A673 (cell line): ENCODE data around the gene NVL. TPM values are rescaled to one million over a fixed set of nuclear protein-coding genes. Genes with fewer than 3 reads are reported as not detected.

ENCODE experiments used
- BruUV-seq: library from RNA; stranded (reverse); fragments of 400-500 nt; replicated peaks from 2 replicates; lab custom pipeline; 2021; lab: Mats Ljungman, UMichigan
- CTCF ChIA-PET: fragments of 300-600 bp; sonication (Branson Sonifier 250); formaldehyde crosslinking; loops from one replicate; lab custom pipeline; 2022; ENCODE audit warnings: antibody characterized with exemption; lab: Charles Lee
- POLR2A ChIA-PET: fragments of 300-600 bp; sonication (Branson Sonifier 250); formaldehyde crosslinking; loops from one replicate; lab custom pipeline; 2022; ENCODE audit warnings: antibody characterized with exemption; ENCODE audit not compliant: low non-redundant PET; lab: Charles Lee
- DNase-seq: peaks from one replicate; pipeline ENCODE4 v3.0.0-alpha.2; 2015; ENCODE audit warnings: low spot score
- H3K27ac ChIP-seq: fragments of 200-600 bp; sonication (generic); 2 replicates; pipeline ENCODE4 v1.5.1; 2016; ENCODE audit warnings: mixed run types, low read depth, mild to moderate bottlenecking, mixed read lengths, antibody characterized with exemption, low read length; ENCODE audit not compliant: poor library complexity, severe bottlenecking
- H3K27me3 ChIP-seq: fragments of 200-600 bp; sonication (generic); replicated peaks from 2 replicates; pipeline ENCODE4 v1.6.1; 2017; ENCODE audit warnings: mixed run types, low read depth, mild to moderate bottlenecking, mixed read lengths, antibody characterized with exemption, low read length; ENCODE audit not compliant: insufficient read depth, poor library complexity
- H3K36me3 ChIP-seq: fragments of 200-600 bp; sonication (generic); 2 replicates; pipeline ENCODE4 v1.6.1; 2016; ENCODE audit warnings: mixed run types, mild to moderate bottlenecking, mixed read lengths, antibody characterized with exemption, low read length; ENCODE audit not compliant: insufficient read depth, poor library complexity, severe bottlenecking
- H3K4me1 ChIP-seq: fragments of 200-600 bp; sonication (generic); 2 replicates; pipeline ENCODE4 v1.6.1; 2017; ENCODE audit warnings: mixed run types, mild to moderate bottlenecking, mixed read lengths, antibody characterized with exemption, low read length; ENCODE audit not compliant: insufficient read depth, poor library complexity, severe bottlenecking
- H3K4me3 ChIP-seq: fragments of 200-600 bp; sonication (generic); 2 replicates; pipeline ENCODE4 v1.5.1; 2016; ENCODE audit warnings: low read depth, mixed run types, mild to moderate bottlenecking, mixed read lengths, low read length; ENCODE audit not compliant: poor library complexity, severe bottlenecking
- H3K9me3 ChIP-seq: fragments of 200-600 bp; sonication (generic); 2 replicates; pipeline ENCODE4 v1.6.1; 2016; ENCODE audit warnings: mixed run types, low read depth, mild to moderate bottlenecking, mixed read lengths, antibody characterized with exemption, low read length; ENCODE audit not compliant: poor library complexity, severe bottlenecking
- EZH2 ChIP-seq: fragments of 200-600 bp; sonication (generic); IDR thresholded peaks from 2 replicates; pipeline ENCODE4 v1.6.1; 2017; ENCODE audit warnings: borderline replicate concordance, low read depth, mild to moderate bottlenecking, mixed read lengths, antibody characterized with exemption, low read length; ENCODE audit not compliant: poor library complexity, severe bottlenecking
- intact Hi-C: fragments of 100-400 bp; cut with micrococcal nuclease; formaldehyde crosslinking; loops from one replicate; pipeline ENCODE4 v1.10.0; 2022; ENCODE audit not compliant: unreplicated experiment
- total RNA-seq: library from RNA; stranded (reverse); gene quantifications from 2 replicates; pipeline ENCODE4 v1.2.3, GENCODE V29; 2021
- TF ChIP-seq, protein P1 (sequence below): fragments of 300-800, 200-600 bp; sonication (generic); conservative IDR thresholded peaks from 2 replicates; pipeline ENCODE4 v1.5.1; 2017; ENCODE audit warnings: low read depth, mild to moderate bottlenecking, antibody characterized with exemption, low read length, moderate library complexity, mixed read lengths

NVL gene
- total RNA-seq, 1 experiment from 2014 or later: 54.8 TPM

DNA sequence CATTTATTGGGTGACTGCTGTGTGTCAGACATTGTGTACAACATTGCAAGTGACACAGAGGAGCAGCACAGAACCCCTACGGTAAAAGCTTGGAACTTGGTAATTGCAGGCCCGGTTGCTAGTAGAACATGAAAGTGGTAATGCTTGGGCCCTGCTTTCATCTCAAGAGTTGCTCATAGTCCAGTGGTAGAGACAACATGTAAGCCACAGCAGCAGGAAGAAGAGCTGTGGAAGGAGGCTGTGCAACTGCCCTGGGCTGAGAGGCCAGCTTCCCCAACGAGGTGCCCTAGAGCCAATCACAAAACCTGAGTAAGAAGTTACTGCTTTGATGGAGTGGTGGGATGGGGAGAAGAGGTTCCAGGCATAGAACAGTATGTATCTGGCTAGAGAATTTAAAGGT lies 45.1 kb upstream of the NVL start:
- intact Hi-C loops: no loop called here
- H3K4me3 ChIP-seq: no peak overlapping the region
- TF ChIP-seq, protein P1, sequence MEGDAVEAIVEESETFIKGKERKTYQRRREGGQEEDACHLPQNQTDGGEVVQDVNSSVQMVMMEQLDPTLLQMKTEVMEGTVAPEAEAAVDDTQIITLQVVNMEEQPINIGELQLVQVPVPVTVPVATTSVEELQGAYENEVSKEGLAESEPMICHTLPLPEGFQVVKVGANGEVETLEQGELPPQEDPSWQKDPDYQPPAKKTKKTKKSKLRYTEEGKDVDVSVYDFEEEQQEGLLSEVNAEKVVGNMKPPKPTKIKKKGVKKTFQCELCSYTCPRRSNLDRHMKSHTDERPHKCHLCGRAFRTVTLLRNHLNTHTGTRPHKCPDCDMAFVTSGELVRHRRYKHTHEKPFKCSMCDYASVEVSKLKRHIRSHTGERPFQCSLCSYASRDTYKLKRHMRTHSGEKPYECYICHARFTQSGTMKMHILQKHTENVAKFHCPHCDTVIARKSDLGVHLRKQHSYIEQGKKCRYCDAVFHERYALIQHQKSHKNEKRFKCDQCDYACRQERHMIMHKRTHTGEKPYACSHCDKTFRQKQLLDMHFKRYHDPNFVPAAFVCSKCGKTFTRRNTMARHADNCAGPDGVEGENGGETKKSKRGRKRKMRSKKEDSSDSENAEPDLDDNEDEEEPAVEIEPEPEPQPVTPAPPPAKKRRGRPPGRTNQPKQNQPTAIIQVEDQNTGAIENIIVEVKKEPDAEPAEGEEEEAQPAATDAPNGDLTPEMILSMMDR: no peak
- TF ChIP-seq EZH2: no peak
- DNase-seq: no peak
- no peaks in the 10 kb centered on the region for H3K4me1 ChIP-seq
- BruUV-seq: no TSS peak
- H3K9me3 ChIP-seq: no peaks in the 10 kb centered on the region
- H3K36me3 ChIP-seq: peaks cover 62% of the 10 kb centered on the region
- H3K27me3 ChIP-seq: no peaks in the 10 kb centered on the region
- H3K27ac ChIP-seq: no peak overlapping the region
- ChIA-PET CTCF (no interaction called here), POLR2A (no interaction called here)

DNA sequence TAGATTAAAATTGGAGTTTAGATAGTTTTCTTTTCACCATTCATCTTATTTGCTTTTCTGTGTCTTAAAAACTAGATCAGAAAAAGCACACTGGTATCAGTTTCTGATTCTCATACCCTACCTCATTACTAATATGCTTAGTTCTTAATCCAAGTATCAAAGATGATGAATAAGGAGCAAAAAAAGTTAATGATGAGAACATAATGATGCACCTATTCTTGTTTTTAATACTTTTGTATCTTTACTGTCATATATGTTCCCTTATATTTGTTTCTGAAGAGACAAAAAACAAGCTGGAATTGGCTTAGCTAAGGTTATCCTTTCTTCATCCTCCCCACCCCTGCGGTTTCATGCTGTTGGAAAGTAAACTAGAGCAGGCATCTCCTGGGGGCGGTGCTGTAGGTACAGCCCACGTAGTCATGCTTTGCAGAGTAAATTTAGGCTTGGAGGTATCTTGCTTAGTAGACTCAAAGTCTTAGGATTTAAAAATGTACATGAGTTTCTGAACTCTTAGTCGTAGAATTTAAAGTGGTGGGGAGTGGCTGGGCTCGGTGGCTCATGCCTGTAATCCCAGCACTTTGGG lies 43.1 kb upstream of the NVL start:
- POLR2A ChIA-PET: no interaction called here
- TF ChIP-seq, protein P1: no peak
- no peak for TF ChIP-seq EZH2
- no peaks in the 10 kb centered on the region for H3K27me3 ChIP-seq

DNA sequence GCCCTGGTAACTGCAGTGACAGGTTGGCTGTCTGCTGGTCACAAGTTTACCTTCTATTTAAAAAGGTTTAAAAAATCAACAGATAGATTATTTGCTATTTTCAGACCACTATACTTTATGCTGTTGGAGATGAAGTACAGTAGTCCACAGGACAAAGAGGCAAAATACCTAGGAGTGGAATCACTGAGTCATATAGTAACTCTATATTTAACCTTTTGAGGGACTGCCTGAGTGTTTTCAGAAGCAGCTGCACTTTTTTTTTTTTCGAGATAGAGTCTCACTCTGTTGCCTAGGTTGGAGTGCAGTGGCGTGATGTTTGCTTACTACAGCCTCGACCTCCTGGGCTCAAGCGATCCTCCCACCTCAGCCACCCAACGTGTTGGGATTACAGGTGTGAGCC lies 38.4 kb upstream of the NVL start:
- intact Hi-C loops: no loop called here
- H3K4me1 ChIP-seq: no peaks in the 10 kb centered on the region
- POLR2A ChIA-PET: no interaction called here

More for the DNA sequence above, 43.1 kb upstream of the NVL start:
- Histone ChIP-seq H3K4me1 (no peaks in the 10 kb centered on the region), H3K9me3 (no peaks in the 10 kb centered on the region), H3K27ac (no peak overlapping the region), H3K4me3 (no peak overlapping the region), H3K36me3 (peaks cover 64% of the 10 kb centered on the region)
- DNase-seq: no peak
- CTCF ChIA-PET: no interaction called here
- no TSS peak for BruUV-seq
- intact Hi-C loops: no loop called here

More for the DNA sequence above, 38.4 kb upstream of the NVL start:
- CTCF ChIA-PET: no interaction called here
- no peaks in the 10 kb centered on the region for H3K9me3 ChIP-seq
- TF ChIP-seq, protein P1: no peak
- TF ChIP-seq EZH2: no peak
- no peak overlapping the region for H3K27ac ChIP-seq
- no peak overlapping the region for H3K4me3 ChIP-seq
- no peaks in the 10 kb centered on the region for H3K27me3 ChIP-seq
- DNase-seq: no peak
- BruUV-seq: no TSS peak
- H3K36me3 ChIP-seq: peaks cover 56% of the 10 kb centered on the region
